ENCODE data around the gene PTTG2. TPM values are rescaled to one million over a fixed set of nuclear protein-coding genes. Genes with fewer than 3 reads are reported as not detected.
A peak's percentile ranks its signal among the peaks of the same experiment; 100 is the strongest.

Gene PTTG2
- total and polyA plus RNA-seq, 2 experiments from 2014 or later: not detected

DNA sequence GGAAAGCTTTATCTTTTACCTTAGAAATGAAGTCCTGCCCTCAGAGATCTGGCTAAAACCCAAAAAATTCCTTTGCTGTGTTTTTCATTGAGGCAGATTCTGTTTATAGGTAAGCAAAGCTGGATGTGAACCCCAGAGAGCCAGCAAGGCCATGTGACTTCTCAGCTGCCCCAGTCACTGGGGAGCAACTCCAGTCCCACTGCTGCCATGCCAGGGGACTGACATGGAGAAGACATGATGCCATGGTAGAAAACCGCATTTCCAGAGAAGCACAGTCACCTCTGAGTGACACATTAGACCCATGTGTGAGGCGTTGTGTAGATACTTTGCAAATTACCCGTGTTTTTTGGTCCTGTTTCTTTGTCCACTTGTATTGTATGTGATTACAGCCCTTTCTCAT lies 45.4 kb downstream of the PTTG2 start:
- TF ChIP-seq EZH2phosphoT487 (IDR thresholded peaks at IDR 0.05; ENCODE audit: low read depth, severe bottlenecking, unreplicated experiment) (no peak), EZH2 (IDR thresholded peaks at IDR 0.05; ENCODE audit: borderline replicate concordance) (no peak)
- TF ChIP-seq, protein P1, sequence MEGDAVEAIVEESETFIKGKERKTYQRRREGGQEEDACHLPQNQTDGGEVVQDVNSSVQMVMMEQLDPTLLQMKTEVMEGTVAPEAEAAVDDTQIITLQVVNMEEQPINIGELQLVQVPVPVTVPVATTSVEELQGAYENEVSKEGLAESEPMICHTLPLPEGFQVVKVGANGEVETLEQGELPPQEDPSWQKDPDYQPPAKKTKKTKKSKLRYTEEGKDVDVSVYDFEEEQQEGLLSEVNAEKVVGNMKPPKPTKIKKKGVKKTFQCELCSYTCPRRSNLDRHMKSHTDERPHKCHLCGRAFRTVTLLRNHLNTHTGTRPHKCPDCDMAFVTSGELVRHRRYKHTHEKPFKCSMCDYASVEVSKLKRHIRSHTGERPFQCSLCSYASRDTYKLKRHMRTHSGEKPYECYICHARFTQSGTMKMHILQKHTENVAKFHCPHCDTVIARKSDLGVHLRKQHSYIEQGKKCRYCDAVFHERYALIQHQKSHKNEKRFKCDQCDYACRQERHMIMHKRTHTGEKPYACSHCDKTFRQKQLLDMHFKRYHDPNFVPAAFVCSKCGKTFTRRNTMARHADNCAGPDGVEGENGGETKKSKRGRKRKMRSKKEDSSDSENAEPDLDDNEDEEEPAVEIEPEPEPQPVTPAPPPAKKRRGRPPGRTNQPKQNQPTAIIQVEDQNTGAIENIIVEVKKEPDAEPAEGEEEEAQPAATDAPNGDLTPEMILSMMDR (IDR thresholded peaks at IDR 0.05; ENCODE audit: poor library complexity): no peak
- peaks cover 69% of the 10 kb centered on the region for H3K79me2 ChIP-seq

DNA sequence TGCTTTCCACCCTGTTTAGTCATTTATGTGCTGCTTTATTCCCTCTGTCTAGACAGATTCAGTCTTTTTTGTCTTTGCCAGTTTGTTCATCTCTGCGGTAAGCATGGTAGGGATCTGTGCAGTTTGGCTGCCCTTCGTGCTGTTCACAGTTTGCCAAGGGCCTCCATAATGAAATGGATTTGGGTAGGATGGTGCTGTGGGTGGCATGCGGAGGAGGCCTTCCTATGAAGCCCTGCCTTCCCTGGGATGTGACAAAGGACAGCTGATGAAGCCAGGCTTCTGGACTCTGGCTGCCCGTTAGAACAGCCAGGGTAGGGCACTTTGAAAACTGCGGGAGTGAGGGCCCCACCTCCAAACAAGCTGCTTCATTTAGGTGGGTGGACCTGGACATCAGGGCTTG lies 47.4 kb downstream of the PTTG2 start:
- H2AFZ ChIP-seq: no peak overlapping the region
- no peak for DNase-seq (ENCODE audit: low spot score)

More for the DNA sequence above, 45.4 kb downstream of the PTTG2 start:
- H3K27me3 ChIP-seq: no peaks in the 10 kb centered on the region
- WGBS (ENCODE audit: low lambda C conversion rate, missing lambda C conversion rate): 83% methylated on average over 3 of the region's 3 CpGs
- H3K4me2 ChIP-seq: peak overlapping the region; percentile 57
- H3K36me3 ChIP-seq (replicated peaks; ENCODE audit: insufficient read depth, low read depth): no peaks in the 10 kb centered on the region
- H3K4me1 ChIP-seq (ENCODE audit: insufficient read depth): peaks cover 42% of the 10 kb centered on the region
- H4K20me1 ChIP-seq (ENCODE audit: insufficient read depth, poor library complexity, severe bottlenecking): peaks cover 3% of the 10 kb centered on the region
- no peaks in the 10 kb centered on the region for H3K9me2 ChIP-seq (replicated peaks; ENCODE audit: insufficient read depth)
- no peak overlapping the region for H2AFZ ChIP-seq
- H3K4me3 ChIP-seq: no peak overlapping the region
- no peak overlapping the region for H3K27ac ChIP-seq
- H3K9me3 ChIP-seq (ENCODE audit: low read depth): no peaks in the 10 kb centered on the region
- DNase-seq (ENCODE audit: low spot score): no peak

DNA sequence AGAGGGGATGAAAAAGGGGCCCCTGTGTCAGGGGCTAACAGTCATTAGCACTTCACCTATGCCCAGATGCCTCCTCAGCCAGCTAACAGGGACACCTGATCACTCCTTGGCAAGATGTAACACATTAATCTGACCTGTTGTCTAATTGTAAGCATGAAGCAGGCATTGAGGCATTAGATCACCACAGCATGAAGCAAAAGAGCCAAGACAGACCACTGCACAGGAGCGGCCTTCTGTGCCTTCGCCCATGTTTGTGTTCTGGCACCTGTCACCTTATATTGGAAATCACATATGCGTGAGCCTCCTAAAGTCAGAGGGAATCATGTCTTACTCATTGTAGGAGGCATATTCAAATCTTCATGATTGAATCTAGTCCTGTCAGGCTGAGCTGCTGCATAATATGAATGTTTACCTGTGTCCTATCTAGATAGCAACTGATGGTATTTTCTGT lies 48.4 kb downstream of the PTTG2 start:
- Histone ChIP-seq H3K79me2 (peaks cover 64% of the 10 kb centered on the region), H3K27me3 (no peaks in the 10 kb centered on the region), H3K9me2 (replicated peaks; ENCODE audit: insufficient read depth) (no peaks in the 10 kb centered on the region), H2AFZ (no peak overlapping the region), H3K9me3 (ENCODE audit: low read depth) (no peaks in the 10 kb centered on the region), H3K4me2 (no peak overlapping the region), H3K36me3 (replicated peaks; ENCODE audit: insufficient read depth, low read depth) (no peaks in the 10 kb centered on the region), H4K20me1 (ENCODE audit: insufficient read depth, poor library complexity, severe bottlenecking) (peaks cover 3% of the 10 kb centered on the region), H3K27ac (no peak overlapping the region), H3K4me1 (ENCODE audit: insufficient read depth) (peaks cover 42% of the 10 kb centered on the region), H3K4me3 (no peak overlapping the region)
- no peak for DNase-seq (ENCODE audit: low spot score)
- TF ChIP-seq, protein P1 (IDR thresholded peaks at IDR 0.05; ENCODE audit: poor library complexity): no peak
- TF ChIP-seq EZH2phosphoT487 (IDR thresholded peaks at IDR 0.05; ENCODE audit: low read depth, severe bottlenecking, unreplicated experiment) (no peak), EZH2 (IDR thresholded peaks at IDR 0.05; ENCODE audit: borderline replicate concordance) (no peak)
- 98% methylated on average over 3 of the region's 3 CpGs for WGBS (ENCODE audit: low lambda C conversion rate, missing lambda C conversion rate)

More for the DNA sequence above, 47.4 kb downstream of the PTTG2 start:
- Histone ChIP-seq H3K4me1 (ENCODE audit: insufficient read depth) (peaks cover 42% of the 10 kb centered on the region), H3K4me3 (no peak overlapping the region), H3K27ac (no peak overlapping the region), H3K79me2 (peaks cover 69% of the 10 kb centered on the region), H3K9me3 (ENCODE audit: low read depth) (no peaks in the 10 kb centered on the region), H3K9me2 (replicated peaks; ENCODE audit: insufficient read depth) (no peaks in the 10 kb centered on the region), H3K36me3 (replicated peaks; ENCODE audit: insufficient read depth, low read depth) (no peaks in the 10 kb centered on the region), H3K27me3 (no peaks in the 10 kb centered on the region), H4K20me1 (ENCODE audit: insufficient read depth, poor library complexity, severe bottlenecking) (peaks cover 3% of the 10 kb centered on the region), H3K4me2 (no peak overlapping the region)
- no peak for TF ChIP-seq EZH2phosphoT487 (IDR thresholded peaks at IDR 0.05; ENCODE audit: low read depth, severe bottlenecking, unreplicated experiment)
- no peak for TF ChIP-seq EZH2 (IDR thresholded peaks at IDR 0.05; ENCODE audit: borderline replicate concordance)
- TF ChIP-seq, protein P1 (IDR thresholded peaks at IDR 0.05; ENCODE audit: poor library complexity): no peak
- 78% methylated on average over 5 of the region's 5 CpGs for WGBS (ENCODE audit: low lambda C conversion rate, missing lambda C conversion rate)

DNA sequence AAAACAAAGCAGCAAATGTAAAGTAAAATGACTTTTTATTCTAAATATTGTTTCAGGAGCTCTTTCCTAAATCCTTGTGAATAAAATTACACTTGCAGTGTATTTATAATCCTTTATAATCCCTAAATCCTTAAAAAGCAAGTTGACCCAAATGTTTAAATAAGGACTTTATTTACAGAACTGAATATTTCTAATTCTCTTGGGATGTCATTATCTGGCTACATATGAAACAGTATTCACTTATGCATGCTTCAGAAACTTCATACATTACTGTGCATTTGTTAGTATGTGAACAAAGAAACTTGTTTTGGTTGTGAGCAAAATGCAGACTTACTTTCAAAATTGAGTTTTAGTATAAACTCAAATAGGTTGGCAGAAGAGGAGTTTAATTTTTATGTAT lies 49.2 kb downstream of the PTTG2 start:
- Histone ChIP-seq H3K36me3 (replicated peaks; ENCODE audit: insufficient read depth, low read depth) (no peaks in the 10 kb centered on the region), H2AFZ (no peak overlapping the region), H3K27ac (no peak overlapping the region), H4K20me1 (ENCODE audit: insufficient read depth, poor library complexity, severe bottlenecking) (peaks cover 3% of the 10 kb centered on the region), H3K9me2 (replicated peaks; ENCODE audit: insufficient read depth) (no peaks in the 10 kb centered on the region), H3K4me2 (peak overlapping the region; percentile 2), H3K9me3 (ENCODE audit: low read depth) (no peaks in the 10 kb centered on the region), H3K27me3 (no peaks in the 10 kb centered on the region), H3K4me1 (ENCODE audit: insufficient read depth) (peaks cover 39% of the 10 kb centered on the region), H3K4me3 (no peak overlapping the region), H3K79me2 (peaks cover 61% of the 10 kb centered on the region)
- TF ChIP-seq, protein P1 (IDR thresholded peaks at IDR 0.05; ENCODE audit: poor library complexity): no peak
- no peak for TF ChIP-seq EZH2 (IDR thresholded peaks at IDR 0.05; ENCODE audit: borderline replicate concordance)
- TF ChIP-seq EZH2phosphoT487 (IDR thresholded peaks at IDR 0.05; ENCODE audit: low read depth, severe bottlenecking, unreplicated experiment): no peak
- no peak for DNase-seq (ENCODE audit: low spot score)
